Vagina (tissue), 2 donors: ENCODE results near the gene ARMC9. TPM values are rescaled to one million over a fixed set of nuclear protein-coding genes. Genes with fewer than 3 reads are reported as not detected.

Source experiments
- DNase-seq, 2 donors: peaks; one replicate each; pipeline ENCODE4 v3.0.0-alpha.2; 2017; ENCODE audit errors: extremely low spot score in 2 of 2
- H3K27ac ChIP-seq: fragments of 200-600 bp; sonication (generic); one replicate; pipeline ENCODE4 v1.5.1; 2019
- H3K27me3 ChIP-seq: fragments of 200-600 bp; sonication (generic); one replicate; pipeline ENCODE4 v1.5.1; 2019
- H3K36me3 ChIP-seq, 2 donors: fragments of 200-600 bp; sonication (generic); one replicate each; pipeline ENCODE4 v1.5.1; 2017 to 2019
- H3K4me1 ChIP-seq: fragments of 200-600 bp; sonication (generic); one replicate; pipeline ENCODE4 v1.5.1; 2019
- H3K4me3 ChIP-seq, 2 donors: fragments of 200-600 bp; sonication (generic); 1 replicate in 1 of 2; 2 replicates in 1 of 2; pipeline ENCODE4 v1.5.1; 2016 to 2019
- H3K9me3 ChIP-seq: fragments of 200-600 bp; sonication (generic); one replicate; pipeline ENCODE4 v1.5.1; 2019
- CTCF ChIP-seq, 3 experiments: fragments of 450-650 bp in 2 of 3; fragments of 200-600 bp in 1 of 3; sonication (generic) in 1 of 3; IDR thresholded peaks; one replicate each; pipeline ENCODE4 v1.5.1; 2017 to 2019; ENCODE audit warnings: antibody characterized with exemption in 3 of 3, mild to moderate bottlenecking in 2 of 3, moderate library complexity in 2 of 3
- POLR2A ChIP-seq, 2 donors: fragments of 450-650 bp; IDR thresholded peaks; one replicate each; pipeline ENCODE4 v1.6.1; 2017; ENCODE audit warnings: antibody characterized with exemption in 2 of 2, mild to moderate bottlenecking in 2 of 2, moderate library complexity in 2 of 2
- POLR2AphosphoS5 ChIP-seq, 2 donors: sonication (generic); formaldehyde crosslinking; IDR thresholded peaks; one replicate each; pipeline ENCODE4 v1.9.0; 2017; ENCODE audit warnings: antibody characterized with exemption in 2 of 2, mild to moderate bottlenecking in 2 of 2, low read depth in 1 of 2; ENCODE audit not compliant: insufficient read depth in 1 of 2
- intact Hi-C: fragments of 100-400 bp; cut with DNase I; formaldehyde crosslinking; loops from one replicate; pipeline ENCODE4 v1.15.1; 2023
- total RNA-seq: library from RNA; depleted of rRNA; stranded (reverse); fragments of >200 nt; gene quantifications from one replicate; pipeline ENCODE4 v1.2.3, GENCODE V29; 2016

ARMC9 gene
- total RNA-seq, 1 donor from 2014 or later: 16.0 TPM

- intact Hi-C loops: no loop called here
- H3K27ac ChIP-seq: peak overlapping the region; percentile 81
- no peaks in the 10 kb centered on the region for H3K27me3 ChIP-seq
- TF ChIP-seq POLR2AphosphoS5 (IDR thresholded peaks at IDR 0.05; ENCODE audit: insufficient read depth in 1 of 2, low read depth in 1 of 2): peak; percentile 39 to 93
- TF ChIP-seq CTCF (IDR thresholded peaks at IDR 0.05): no peak
- no peak for DNase-seq
- H3K9me3 ChIP-seq: no peaks in the 10 kb centered on the region
- peaks cover 0 to 16% of the 10 kb centered on the region in 2 donors for H3K36me3 ChIP-seq
- H3K4me3 ChIP-seq: no peak overlapping the region
- peaks cover 29% of the 10 kb centered on the region for H3K4me1 ChIP-seq
These were observed 36.5 kb upstream of the ARMC9 start for GRCh38 chr2:231161877-231162329.

GRCh38 chr2:231163011-231163410 is 35.4 kb upstream of the ARMC9 start:
- peaks cover 0 to 25% of the 10 kb centered on the region in 2 donors for H3K36me3 ChIP-seq
- intact Hi-C loops: no loop called here

GRCh38 chr2:231163414-231164095 is 34.9 kb upstream of the ARMC9 start:
- DNase-seq: no peak
- Histone ChIP-seq H3K9me3 (no peaks in the 10 kb centered on the region), H3K27me3 (no peaks in the 10 kb centered on the region), H3K36me3 (peaks cover 0 to 25% of the 10 kb centered on the region in 2 donors), H3K4me3 (no peak overlapping the region), H3K27ac (peak overlapping the region; percentile 79), H3K4me1 (peaks cover 29% of the 10 kb centered on the region)
- intact Hi-C loops: no loop called here
- TF ChIP-seq POLR2A (IDR thresholded peaks at IDR 0.05): no peak
- no peak for TF ChIP-seq POLR2AphosphoS5 (IDR thresholded peaks at IDR 0.05; ENCODE audit: insufficient read depth in 1 of 2, low read depth in 1 of 2)
- no peak for TF ChIP-seq CTCF (IDR thresholded peaks at IDR 0.05)

More at GRCh38 chr2:231163011-231163410, 35.4 kb upstream of the ARMC9 start:
- Histone ChIP-seq H3K27me3 (no peaks in the 10 kb centered on the region), H3K27ac (peak overlapping the region; percentile 79), H3K9me3 (no peaks in the 10 kb centered on the region), H3K4me3 (no peak overlapping the region), H3K4me1 (peaks cover 29% of the 10 kb centered on the region)
- TF ChIP-seq POLR2A (IDR thresholded peaks at IDR 0.05) (no peak), POLR2AphosphoS5 (IDR thresholded peaks at IDR 0.05; ENCODE audit: insufficient read depth in 1 of 2, low read depth in 1 of 2) (no peak), CTCF (IDR thresholded peaks at IDR 0.05) (no peak)
- DNase-seq: no peak

- H3K36me3 ChIP-seq: peaks cover 0 to 38% of the 10 kb centered on the region in 2 donors
These were observed 30.5 kb upstream of the ARMC9 start for GRCh38 chr2:231167745-231168459.

More at GRCh38 chr2:231167745-231168459, 30.5 kb upstream of the ARMC9 start:
- H3K4me1 ChIP-seq: peaks cover 12% of the 10 kb centered on the region
- no peak overlapping the region for H3K4me3 ChIP-seq
- no peak overlapping the region for H3K27ac ChIP-seq
- no peak for DNase-seq
- TF ChIP-seq CTCF (IDR thresholded peaks at IDR 0.05) (no peak), POLR2AphosphoS5 (IDR thresholded peaks at IDR 0.05; ENCODE audit: insufficient read depth in 1 of 2, low read depth in 1 of 2) (no peak), POLR2A (IDR thresholded peaks at IDR 0.05) (no peak)
- no peaks in the 10 kb centered on the region for H3K27me3 ChIP-seq
- intact Hi-C loops: no loop called here
- H3K9me3 ChIP-seq: no peaks in the 10 kb centered on the region
